Stomach (tissue), 4 donors: Measurements from ENCODE around the gene LHFPL5.

ENCODE experiments used
- POLR2A ChIP-seq, 4 donors: fragments of 450-650 bp; IDR thresholded peaks; one replicate each; pipeline ENCODE4 v1.6.1; 2016; ENCODE audit warnings: antibody characterized with exemption in 4 of 4, control low read depth in 2 of 4, mild to moderate bottlenecking in 1 of 4, moderate library complexity in 1 of 4
- POLR2AphosphoS5 ChIP-seq, 3 donors: sonication (generic); formaldehyde crosslinking; IDR thresholded peaks; one replicate each; pipeline ENCODE4 v1.6.1; 2016; ENCODE audit warnings: antibody characterized with exemption in 3 of 3
- TF ChIP-seq, protein P1 (sequence below), 7 experiments: fragments of 450-650 bp in 4 of 7; fragments of 200-600 bp in 3 of 7; sonication (generic) in 3 of 7; IDR thresholded peaks; one replicate each; pipeline ENCODE4 v1.5.1; 2016 to 2019; ENCODE audit warnings: antibody characterized with exemption in 7 of 7, control low read depth in 2 of 7, mild to moderate bottlenecking in 1 of 7

DNA sequence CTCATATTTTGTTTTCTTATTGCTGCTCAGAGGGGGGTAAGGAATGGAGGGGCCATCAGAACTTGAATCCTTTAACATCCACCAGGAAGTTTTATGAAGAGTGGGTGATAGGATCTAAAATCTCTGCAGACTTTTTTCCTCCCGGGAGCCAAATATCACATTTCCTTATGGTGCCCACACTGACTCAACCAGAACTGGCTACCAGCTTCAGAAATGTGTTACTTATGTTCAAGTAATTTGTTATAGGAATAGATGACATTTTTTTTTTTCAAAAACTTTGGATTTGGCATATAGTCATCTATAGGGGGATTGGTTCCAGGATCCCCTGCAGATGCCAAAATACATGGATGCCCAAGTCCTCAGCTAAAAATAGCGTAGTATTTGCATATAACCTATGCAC is 18.4 kb downstream of the LHFPL5 start:
- TF ChIP-seq POLR2AphosphoS5 (IDR thresholded peaks at IDR 0.05) (no peak), POLR2A (IDR thresholded peaks at IDR 0.05) (no peak)
- TF ChIP-seq, protein P1, sequence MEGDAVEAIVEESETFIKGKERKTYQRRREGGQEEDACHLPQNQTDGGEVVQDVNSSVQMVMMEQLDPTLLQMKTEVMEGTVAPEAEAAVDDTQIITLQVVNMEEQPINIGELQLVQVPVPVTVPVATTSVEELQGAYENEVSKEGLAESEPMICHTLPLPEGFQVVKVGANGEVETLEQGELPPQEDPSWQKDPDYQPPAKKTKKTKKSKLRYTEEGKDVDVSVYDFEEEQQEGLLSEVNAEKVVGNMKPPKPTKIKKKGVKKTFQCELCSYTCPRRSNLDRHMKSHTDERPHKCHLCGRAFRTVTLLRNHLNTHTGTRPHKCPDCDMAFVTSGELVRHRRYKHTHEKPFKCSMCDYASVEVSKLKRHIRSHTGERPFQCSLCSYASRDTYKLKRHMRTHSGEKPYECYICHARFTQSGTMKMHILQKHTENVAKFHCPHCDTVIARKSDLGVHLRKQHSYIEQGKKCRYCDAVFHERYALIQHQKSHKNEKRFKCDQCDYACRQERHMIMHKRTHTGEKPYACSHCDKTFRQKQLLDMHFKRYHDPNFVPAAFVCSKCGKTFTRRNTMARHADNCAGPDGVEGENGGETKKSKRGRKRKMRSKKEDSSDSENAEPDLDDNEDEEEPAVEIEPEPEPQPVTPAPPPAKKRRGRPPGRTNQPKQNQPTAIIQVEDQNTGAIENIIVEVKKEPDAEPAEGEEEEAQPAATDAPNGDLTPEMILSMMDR (IDR thresholded peaks at IDR 0.05): no peak
